Measurements from ENCODE around the gene PSMB10.
A peak's percentile ranks its signal among the peaks of the same experiment; 100 is the strongest.
"Not testable (repeated sequence)": the region's sequence is repeated elsewhere in the genome, so short reads cannot be mapped to it uniquely, and the experiment has no call there.

PSMB10 gene

DNA sequence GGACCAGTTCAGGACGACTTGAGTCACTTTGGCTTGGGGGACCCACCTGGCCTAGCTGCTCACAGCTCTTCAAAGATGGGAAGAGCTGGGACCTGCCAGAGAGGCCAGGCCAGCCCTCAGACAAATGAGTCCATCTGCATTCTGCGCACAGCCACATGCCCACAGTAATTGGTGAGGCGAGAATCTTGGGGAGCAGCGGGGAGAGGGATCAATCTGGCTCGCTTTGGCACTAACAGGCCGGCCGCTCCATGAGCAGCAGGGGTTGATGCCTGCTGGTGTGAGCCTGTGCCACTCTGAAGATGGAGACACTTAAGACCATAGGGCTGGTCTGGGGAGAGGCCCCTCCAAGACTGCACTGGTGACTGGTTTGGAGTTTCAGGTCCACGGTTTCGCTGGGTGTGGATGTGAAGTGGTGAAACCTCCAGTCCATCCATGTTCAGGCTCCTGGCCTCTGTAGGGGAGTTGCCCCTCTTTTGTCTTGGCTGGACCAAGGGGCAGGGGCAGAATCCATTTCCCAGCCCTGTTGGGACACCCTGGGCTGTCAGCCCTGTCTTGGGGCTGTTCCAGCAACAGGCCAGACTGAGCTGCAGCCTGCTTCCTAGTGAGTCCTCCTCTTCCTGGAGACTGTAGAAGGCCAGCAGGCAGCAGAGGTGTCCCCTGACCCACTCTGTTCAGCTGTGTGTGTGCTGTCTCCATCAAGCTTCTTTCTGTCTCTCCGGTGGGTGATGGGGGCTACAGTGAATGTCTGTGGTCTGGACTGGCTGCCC is 12.3 kb downstream of the PSMB10 start:
- no peak for DNase-seq

DNA sequence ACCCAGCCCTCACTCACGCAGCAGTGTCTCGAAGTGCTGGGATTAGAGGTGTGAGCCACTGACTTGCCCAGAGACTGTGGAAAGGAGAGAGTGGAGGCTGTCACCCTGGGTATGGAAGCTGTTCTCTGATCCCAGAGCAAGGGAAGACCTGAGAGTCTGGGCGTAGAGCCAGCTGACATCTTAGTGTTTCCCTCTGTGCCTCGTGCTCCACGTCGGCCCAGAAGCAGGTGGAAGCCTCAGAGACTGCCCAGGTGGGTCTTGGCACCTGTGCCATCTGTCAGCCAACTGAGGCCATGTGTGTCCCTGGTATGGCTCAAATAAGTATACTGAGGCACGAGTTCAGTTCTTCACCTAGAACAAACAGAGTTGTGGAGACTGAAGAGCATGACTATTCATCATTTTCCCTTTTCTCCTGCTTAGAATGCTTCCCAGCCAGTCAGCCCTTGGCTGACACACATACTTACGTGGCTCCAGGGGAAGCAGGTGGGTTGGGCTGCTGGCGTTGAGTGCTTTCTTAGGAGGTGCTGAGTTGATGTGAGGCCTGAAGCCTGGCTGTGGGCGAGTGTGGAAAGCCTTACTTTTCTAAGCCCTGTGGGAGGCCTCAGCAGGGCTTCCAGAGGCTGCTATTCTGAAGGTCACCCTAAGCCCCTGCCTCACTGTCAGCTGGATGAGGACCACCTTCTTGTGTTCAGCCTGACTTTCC is 13.1 kb downstream of the PSMB10 start:
- no peak for DNase-seq

DNA sequence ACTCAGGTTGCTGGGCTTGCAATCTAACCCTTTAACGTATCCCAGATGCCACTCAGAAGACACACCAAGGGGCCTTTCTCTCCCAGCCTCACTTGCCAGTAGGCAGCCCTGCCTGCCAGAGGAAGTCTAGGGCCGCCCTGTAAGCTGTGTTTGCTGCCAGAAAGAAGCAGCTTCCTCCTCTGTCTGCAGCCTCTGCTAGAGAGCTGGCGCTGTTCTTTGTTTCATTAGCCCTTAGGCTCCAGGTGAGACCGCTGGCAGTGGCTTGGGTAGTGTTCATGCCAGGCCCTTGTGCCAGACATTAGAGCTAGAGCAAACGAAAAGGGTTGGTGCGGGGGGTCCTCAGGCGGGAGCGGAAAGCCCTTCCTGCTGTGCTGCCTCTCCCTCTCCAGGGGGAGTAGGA is 13.9 kb downstream of the PSMB10 start:
- no peak for DNase-seq

- DNase-seq: no peak
Measured at GRCh38 chr16:67922221-67922620, 14.4 kb downstream of the PSMB10 start.

DNA sequence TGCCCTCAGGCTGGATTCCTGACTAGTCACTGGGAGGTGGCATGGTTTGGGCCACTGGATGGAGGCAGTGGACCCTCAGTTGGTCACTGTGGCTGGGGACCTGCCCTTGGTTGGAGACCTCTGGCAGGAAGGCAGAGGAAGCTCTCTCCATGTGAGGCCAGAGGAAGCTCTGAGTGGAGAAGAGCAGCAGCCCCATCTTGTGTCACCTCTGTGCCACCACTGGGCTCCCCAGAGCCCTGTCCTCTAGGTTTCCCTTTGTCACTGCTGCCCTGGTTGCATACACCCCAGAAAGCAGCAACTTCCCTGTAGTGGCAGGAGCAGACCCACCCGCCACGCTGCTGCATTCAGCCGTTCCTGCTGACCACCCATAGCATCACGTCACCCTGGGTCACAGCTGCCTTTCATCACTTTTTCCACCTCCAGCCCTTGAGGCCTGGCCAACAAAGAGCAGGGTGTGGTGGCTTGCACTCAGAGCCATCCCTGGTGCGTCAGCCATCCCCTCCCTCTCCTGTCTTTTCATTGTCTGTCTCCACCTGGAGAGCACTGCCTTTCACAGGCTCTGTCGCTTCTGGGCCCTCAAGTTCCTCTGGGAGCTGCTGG is 16.9 kb downstream of the PSMB10 start:
- DNase-seq: no peak

GRCh38 chr16:67917852-67918236 is 18.8 kb downstream of the PSMB10 start:
- DNase-seq: no peak

GRCh38 chr16:67917140-67917851 is 19.4 kb downstream of the PSMB10 start:
- DNase-seq: no peak

DNA sequence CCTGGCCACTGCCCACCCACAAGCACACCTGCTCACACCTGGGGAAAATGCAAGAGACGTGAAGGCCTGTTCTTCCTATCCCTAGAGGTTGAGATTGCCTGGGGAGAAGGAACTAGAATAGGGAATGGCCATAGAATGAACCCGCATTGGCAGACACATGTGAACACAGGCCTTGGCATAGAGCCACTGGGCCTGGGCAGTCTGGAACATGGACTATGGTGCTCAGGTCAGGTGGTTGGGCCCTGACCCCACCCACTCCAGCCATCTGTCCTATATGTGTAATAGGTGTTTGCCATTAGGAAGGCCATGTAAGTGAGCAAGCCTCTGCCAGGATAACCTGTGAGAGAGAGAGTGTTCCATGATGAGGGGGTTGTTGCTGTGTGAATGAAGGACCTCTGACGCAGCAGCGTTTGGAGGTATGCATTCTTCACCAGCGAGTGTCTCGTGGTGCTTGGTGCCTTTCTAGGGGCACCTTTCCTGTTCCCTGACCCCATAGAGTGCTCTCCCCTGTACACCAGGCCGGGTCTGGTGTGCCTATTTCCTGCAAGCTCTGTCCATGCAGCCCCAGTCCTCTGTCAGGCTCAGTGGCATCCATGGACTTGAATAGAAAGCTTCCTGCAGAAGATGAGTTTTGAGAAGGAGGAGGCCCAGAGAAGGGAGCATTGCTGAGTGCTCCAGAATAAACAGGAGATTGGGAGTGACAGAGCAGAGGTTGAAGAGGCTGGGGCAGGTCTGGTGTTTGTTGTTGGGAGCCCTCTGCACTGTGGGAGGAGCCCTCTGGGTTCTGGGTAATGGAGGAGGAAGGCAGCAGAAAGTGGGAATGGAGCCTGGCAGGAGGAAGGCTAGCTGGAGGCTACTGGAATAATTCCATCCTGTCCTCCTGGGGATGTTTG is 20.6 kb downstream of the PSMB10 start:
- no peak for DNase-seq

GRCh38 chr16:67915496-67915769 is 21.2 kb downstream of the PSMB10 start:
- DNase-seq: not testable (repeated sequence)

DNA sequence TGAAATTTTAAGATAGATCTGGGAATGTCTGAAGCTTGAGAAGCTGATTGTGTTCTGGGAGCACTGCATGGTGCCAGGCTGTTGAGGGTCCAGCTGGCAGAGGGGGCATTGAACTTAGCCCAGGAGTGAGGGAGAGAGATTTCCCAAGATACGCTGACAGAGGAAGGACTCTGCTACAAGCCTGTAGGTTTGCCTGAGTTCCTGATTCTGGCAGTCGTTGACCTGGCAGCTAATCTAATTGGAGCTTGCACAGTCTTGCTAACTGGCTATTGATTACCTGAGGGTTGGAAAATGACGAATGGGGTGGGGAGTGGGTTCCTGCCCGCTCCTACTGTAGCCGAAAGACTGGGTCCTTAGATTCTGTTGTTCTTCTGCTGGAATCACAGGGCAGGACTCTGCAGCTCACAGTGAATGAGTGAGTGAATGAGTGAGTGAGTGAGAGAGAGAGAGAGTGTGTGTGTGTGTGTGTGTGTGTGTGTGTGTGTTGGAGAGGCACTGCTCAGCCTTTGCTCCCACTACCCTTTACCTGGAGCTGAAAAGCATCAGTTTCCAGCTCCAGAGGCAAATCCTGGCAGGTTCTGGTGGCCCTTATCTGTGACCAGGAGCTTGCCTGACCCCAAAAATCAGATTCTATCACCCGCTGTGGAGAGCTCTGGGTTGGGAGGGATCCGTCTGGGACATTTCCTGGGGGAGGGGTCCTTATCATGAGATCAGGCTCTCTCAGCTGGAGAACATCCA is 21.7 kb downstream of the PSMB10 start:
- DNase-seq: no peak

- no peak for DNase-seq
Measured at GRCh38 chr16:67910158-67910557, 26.5 kb downstream of the PSMB10 start.

GRCh38 chr16:67909056-67909742 is 27.5 kb downstream of the PSMB10 start:
- no peak for DNase-seq

DNA sequence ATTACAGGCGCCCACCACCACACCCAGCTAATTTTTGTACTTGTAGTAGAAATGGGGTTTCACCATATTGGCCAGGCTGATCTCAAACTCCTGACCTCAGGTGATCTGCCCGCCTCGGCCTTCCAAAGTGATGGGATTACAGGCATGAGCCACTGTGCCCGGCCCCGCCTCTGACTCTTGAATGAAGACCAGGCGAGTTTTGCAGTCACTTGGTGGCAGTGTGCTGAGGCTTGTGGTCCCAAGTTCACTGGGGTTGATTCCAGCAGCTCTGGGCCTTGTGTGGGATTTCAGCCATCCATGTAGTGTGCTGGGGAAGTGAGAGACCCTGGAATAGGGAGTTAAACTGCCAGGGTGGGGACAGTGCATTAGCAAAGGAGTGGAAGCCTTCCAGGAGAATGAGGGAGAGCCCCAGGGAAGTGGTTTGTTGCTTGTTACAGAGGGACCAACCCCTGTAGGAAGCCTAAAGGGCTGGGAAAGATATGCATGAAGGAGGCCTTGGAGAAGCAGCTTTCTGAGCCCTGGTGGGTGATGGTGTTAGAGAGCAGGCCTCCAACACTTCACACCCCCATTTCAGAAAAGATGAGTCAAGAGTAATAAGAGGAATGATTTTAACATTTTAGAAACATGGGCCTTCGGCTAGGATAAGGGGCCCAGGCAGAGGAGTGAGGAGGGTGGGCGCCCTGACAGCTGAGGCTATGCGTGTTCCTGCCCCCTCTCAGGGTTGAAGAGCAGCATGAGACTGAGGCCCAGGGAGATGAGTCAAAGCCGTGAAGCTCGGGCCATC is 29.1 kb downstream of the PSMB10 start:
- DNase-seq: no peak

DNA sequence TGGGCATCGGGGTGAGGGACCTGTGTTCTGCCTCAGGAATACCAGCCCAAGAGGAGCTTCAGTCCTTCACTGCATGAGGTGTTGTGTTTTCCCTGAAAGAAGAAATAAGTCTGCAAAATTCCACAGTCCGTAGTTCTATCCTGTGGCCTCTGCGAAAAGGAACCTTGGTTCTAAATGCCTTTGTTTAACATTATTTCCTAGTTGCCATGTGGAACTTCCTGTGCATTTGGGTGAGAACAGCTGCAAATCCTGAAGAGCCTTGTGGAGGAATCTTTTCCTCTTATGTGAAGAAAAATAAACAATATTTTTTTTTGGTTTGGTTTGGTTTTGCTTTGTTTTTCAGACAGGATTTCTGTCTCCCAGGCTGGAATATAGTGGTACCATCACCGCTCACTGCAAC is 33.8 kb downstream of the PSMB10 start:
- no peak for DNase-seq

- no peak for DNase-seq
Measured at GRCh38 chr16:67901734-67902133, 34.9 kb downstream of the PSMB10 start.

DNA sequence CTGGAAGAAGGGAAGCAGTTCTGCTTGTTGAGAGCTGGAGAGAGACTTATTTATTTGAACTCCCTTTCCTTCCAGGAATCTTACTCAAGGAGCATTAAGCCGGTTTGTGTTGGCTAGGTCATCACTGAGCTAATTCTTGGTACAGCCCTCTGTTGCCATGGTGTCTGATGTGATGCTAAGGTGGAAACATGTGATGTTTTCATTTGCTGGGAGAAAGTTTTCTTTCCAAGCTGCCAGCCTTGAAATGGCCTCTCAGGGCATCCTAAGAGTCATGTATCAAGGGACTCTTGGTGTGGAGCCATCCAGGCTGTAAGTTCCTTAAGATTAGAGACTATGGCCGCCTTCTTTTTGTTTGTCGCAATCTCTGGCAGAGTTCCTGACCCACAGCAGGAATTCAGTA is 39.4 kb downstream of the PSMB10 start:
- no peak for DNase-seq

- DNase-seq: no peak
Measured at GRCh38 chr16:67893743-67894399, 42.8 kb downstream of the PSMB10 start.

GRCh38 chr16:67892899-67893742 is 43.5 kb downstream of the PSMB10 start, which contains the start of gene PSKH1:
Gene PSKH1, plus strand, starts transcription at chr16:67893254. Its CDS starts 15,496 bp downstream, at chr16:67908750.
- DNase-seq: peak; percentile 80 to 93

GRCh38 chr16:67892375-67892774 is 44.3 kb downstream of the PSMB10 start:
- no peak for DNase-seq
